Glomerular endothelial cell (primary cell): ENCODE results near the gene NTF3. TPM values are rescaled to one million over a fixed set of nuclear protein-coding genes. Genes with fewer than 3 reads are reported as not detected.

Source experiments
- DNase-seq: peaks from one replicate; pipeline ENCODE4 v3.0.0-alpha.2; 2011; ENCODE audit warnings: low read depth, low spot score; ENCODE audit errors: extremely low read depth
- total RNA-seq: library from RNA; depleted of rRNA; stranded (reverse); fragments of >200 nt; gene quantifications from 2 replicates; pipeline ENCODE4 v1.2.3, GENCODE V29; 2015

NTF3 gene
- total RNA-seq, 1 donor from 2014 or later: not detected

GRCh38 chr12:5509557-5509956 is 77.6 kb downstream of the NTF3 start:
- no peak for DNase-seq

DNA sequence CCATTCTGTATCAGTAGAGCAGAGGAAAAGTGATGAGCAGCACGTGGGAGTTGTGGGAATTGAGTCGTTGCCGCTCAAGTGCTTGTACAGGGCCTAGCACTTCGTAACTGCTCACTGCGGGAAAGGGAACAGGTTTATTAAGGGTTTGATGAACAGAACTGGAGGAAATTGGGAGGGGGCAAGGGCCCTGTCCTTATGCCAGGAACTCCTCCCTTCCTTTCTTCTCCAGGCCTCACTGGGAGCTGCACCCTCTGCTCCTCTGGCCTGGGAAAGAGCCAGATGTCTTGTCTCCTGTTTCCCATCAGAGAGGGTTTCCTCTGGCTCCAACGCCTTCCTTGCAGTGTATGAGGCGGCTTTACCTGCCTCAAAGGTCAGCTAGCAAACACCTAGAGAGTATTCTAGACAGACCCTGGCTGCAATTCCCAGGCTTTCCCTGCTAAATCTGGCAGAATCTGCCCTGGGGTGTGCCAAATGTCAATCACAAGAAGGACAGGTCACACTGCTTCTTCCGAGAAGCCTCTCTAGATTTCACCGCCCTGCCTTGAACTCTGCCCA is 78.4 kb downstream of the NTF3 start:
- DNase-seq: no peak

DNA sequence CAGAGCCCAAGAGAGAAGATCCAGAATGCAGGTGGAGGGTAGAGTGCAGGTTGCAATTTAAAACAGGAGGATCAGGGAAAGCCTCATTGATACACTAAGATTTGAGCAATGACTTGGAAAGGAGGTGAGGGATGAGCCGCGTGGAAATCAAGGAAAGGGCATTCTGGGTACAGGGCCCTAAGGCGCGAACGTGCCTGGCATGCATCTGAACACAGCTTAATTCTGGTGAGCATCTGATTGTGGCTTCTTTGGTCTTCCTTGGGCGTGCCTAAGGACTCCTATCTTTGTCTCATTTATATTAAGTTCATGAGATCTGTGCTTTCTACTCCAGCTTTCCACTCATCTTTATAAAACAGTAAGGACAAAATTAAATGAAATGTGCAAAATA is 79.3 kb downstream of the NTF3 start:
- no peak for DNase-seq

DNA sequence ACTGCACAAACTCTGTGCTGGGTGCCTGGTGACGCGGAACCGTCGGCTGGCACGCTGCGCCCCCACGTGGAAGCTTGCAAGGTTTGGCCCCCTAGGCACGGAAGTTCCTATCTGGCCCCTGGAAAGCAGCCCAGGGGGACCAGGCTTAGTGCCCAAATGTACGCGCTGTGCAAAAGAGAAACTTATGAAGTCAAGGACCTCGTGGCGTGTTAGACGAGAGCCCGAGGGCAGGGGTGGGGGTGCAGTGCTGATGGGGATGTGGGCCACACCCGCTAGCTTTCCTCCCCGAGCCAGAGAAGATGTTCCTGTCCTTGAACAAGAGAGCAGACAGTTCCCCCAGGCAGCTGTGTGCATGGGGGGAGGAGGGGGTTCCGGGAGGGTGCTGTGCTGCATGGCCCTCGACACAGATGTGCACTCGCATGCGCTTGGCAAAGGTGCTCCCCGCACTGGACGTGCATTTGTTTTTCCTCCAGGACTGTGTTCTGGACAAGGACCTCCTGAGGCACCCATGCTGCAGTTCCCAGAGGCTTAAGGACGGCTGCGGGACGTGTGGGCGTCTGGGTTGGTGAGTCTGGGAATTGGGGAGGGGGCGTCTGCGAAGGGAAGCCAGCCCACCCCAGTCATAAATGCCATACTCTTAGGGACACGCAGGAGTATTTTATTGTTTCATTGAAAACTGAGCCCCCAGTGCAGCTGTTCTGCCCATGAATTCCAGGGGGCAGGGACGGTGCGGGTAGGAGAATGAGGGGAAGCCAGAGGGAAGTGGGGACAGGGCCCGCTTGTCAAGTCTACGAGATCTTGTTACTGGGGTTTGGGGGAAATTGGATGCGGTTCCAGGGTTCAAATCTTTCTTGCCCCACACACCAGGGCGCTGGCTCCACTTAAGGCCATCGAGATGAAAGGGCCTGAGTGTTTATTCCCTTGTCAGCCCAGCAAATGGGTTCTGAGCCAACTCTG is 80.0 kb downstream of the NTF3 start:
- DNase-seq: no peak

DNA sequence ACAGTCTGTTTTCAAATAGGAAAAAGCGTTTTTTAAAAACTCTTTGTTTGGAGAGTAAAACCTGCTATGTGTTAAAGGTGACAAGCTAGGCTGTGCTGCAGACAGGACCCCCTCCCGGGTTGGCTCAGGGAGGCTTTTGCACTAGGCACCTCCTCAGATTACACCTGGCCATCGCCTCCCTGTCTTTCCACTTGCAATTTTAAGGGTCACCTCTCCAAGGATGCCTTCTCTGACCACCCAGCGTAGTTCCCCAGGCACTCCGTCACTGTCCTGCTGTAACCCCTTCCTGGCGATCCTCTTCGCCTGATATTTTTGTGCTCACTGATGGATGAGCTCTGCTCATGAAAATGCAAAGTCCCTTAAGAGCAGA is 80.7 kb downstream of the NTF3 start:
- DNase-seq: no peak

DNA sequence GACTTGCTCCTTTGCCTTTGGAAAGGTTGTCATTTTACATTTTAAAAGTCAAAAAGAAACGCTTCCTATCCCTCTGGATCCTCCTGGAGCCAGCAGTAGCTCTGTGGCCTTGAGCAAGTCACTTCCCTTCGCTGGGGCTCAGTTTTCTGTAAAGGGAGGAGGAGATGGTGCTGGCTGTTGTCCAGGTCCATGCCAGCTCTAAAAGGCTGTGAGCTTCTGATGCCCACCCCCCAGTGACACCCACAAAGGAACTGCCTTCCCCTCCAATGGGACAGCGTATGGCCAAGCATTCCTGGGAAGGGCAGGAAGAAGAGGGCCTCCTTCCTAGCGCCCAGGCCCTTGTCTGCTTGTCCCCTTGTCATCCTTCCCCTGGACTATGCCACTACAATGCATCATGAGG is 81.5 kb downstream of the NTF3 start:
- DNase-seq: no peak

- DNase-seq: no peak
Measured at GRCh38 chr12:5514016-5514415, 82.1 kb downstream of the NTF3 start.

GRCh38 chr12:5514545-5514944 is 82.6 kb downstream of the NTF3 start:
- DNase-seq: no peak

DNA sequence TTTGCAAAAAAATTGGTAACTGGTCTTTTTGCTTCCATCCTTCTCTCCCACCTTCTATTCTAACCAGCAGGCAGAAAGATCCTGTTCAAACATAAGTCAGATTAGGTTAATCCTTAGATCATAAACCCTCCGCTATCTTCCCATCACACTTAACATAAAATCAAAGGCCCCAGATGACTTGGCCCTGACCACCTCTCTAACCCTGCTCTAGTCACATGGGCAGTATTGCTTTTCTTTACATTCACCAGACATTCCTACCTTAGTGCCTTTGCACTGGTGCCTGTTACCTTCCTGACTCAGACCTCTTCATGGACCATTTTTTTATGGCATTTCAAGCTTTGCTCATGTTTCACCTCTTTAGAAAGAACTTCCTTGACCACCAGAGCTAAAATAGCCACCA is 83.5 kb downstream of the NTF3 start:
- no peak for DNase-seq

DNA sequence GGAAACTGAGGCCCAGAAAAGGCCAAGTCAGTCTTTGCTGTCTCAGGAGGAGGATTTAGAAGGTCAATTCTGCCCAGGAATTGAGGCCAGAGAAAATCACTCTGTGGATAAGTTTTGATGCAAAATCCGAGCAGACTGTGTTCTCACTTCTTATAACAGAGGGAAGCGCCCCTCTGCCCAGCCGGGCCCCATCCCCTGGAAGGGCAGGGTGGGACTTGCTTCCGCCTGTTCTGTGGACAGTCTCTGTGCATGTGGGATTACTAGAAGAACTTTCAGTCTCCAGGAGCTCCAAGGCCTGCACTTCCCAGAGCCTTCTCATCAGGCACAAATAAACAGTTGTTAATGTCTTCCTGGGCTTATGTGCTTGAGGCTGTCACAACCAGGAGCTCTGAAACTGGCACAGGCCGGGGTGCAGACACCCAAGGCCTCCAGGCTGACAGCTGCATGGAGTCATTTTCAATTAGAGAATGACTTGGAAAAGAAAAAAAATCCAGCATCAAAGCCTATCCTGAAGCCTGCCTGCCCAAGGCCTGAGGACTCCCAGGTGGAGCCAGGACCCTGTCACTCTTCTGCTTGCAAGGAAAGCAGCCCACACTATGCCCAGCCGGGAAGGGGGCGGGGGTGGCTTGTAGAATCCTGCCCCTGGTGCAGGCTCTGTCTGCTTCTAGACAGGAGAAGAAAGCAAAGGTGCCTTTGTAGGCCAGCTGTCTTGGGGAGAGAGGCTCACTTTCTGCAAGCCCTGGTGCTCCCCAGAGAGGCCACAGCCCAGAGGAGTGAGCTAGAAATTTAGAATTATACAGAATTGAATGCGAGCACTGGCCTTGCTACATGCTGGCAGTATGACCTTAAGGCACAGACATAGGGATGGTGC is 84.7 kb downstream of the NTF3 start:
- no peak for DNase-seq

GRCh38 chr12:5518584-5519365 is 86.9 kb downstream of the NTF3 start:
- no peak for DNase-seq

- no peak for DNase-seq
Measured at GRCh38 chr12:5520037-5520436, 88.1 kb downstream of the NTF3 start.

- no peak for DNase-seq
Measured at GRCh38 chr12:5520831-5521230, 88.9 kb downstream of the NTF3 start.

GRCh38 chr12:5521456-5522325 is 89.8 kb downstream of the NTF3 start:
- no peak for DNase-seq

- no peak for DNase-seq
Measured at GRCh38 chr12:5522432-5523335, 90.8 kb downstream of the NTF3 start.

GRCh38 chr12:5523396-5524115 is 91.6 kb downstream of the NTF3 start:
- DNase-seq: no peak

GRCh38 chr12:5524116-5524768 is 92.3 kb downstream of the NTF3 start:
- DNase-seq: no peak
